Fibroblast of lung (primary cell): ENCODE results near the gene MYRFL. TPM values are rescaled to one million over a fixed set of nuclear protein-coding genes. Genes with fewer than 3 reads are reported as not detected.

Source experiments
- DNase-seq, 2 donors: peaks; one replicate each; pipeline versions ENCODE4 v3.0.0 to v3.0.0-alpha.2; 2010; ENCODE audit warnings: low read depth in 2 of 2
- H2AFZ ChIP-seq: 2 replicates; pipeline ENCODE4 v1.5.1; 2012; ENCODE audit warnings: low read length, control low read depth, inconsistent platforms
- H3K27ac ChIP-seq: 2 replicates; pipeline ENCODE4 v1.5.1; 2011; ENCODE audit warnings: low read length, control low read depth; ENCODE audit not compliant: insufficient read depth
- H3K27me3 ChIP-seq: 2 replicates; pipeline ENCODE4 v1.5.1; 2011; ENCODE audit warnings: mild to moderate bottlenecking, low read length; ENCODE audit not compliant: control insufficient read depth, insufficient read depth
- H3K36me3 ChIP-seq: 2 replicates; pipeline ENCODE4 v1.5.1; 2011; ENCODE audit warnings: low read length; ENCODE audit not compliant: control insufficient read depth, insufficient read depth
- H3K4me1 ChIP-seq: 2 replicates; pipeline ENCODE4 v1.5.1; 2011; ENCODE audit warnings: low read length; ENCODE audit not compliant: control insufficient read depth, insufficient read depth; ENCODE audit errors: extremely low read depth
- H3K4me2 ChIP-seq: 2 replicates; pipeline ENCODE4 v1.5.1; 2011; ENCODE audit warnings: low read length, control low read depth; ENCODE audit not compliant: insufficient read depth; ENCODE audit errors: extremely low read depth
- H3K4me3 ChIP-seq, 4 experiments: fragments of 200-600 bp in 1 of 4; sonication (generic) in 1 of 4; replicated peaks in 1 of 4; 2 replicates each; pipeline ENCODE4 v1.5.1; 2011 to 2016; ENCODE audit warnings: low read length in 4 of 4, low read depth in 3 of 4, mild to moderate bottlenecking in 3 of 4, control low read depth in 2 of 4, inconsistent platforms in 1 of 4, mixed read lengths in 1 of 4; ENCODE audit not compliant: insufficient read depth in 1 of 4; ENCODE audit errors: control extremely low read depth in 1 of 4
- H3K79me2 ChIP-seq: 2 replicates; pipeline ENCODE4 v1.5.1; 2012; ENCODE audit warnings: mild to moderate bottlenecking, low read length, inconsistent platforms; ENCODE audit not compliant: control insufficient read depth, insufficient read depth
- H3K9ac ChIP-seq: 2 replicates; pipeline ENCODE4 v1.5.1; 2011; ENCODE audit warnings: mild to moderate bottlenecking, low read length, control low read depth; ENCODE audit not compliant: insufficient read depth
- H3K9me3 ChIP-seq: 2 replicates; pipeline ENCODE4 v1.5.1; 2012; ENCODE audit warnings: low read depth, low read length; ENCODE audit not compliant: control insufficient read depth, insufficient read depth
- H4K20me1 ChIP-seq: 2 replicates; pipeline ENCODE4 v1.5.1; 2011; ENCODE audit warnings: low read length; ENCODE audit not compliant: control insufficient read depth, insufficient read depth; ENCODE audit errors: extremely low read depth
- EZH2 ChIP-seq: IDR thresholded peaks from 2 replicates; pipeline ENCODE4 v1.5.1; 2012; ENCODE audit warnings: low read length, control low read depth, mild to moderate bottlenecking; ENCODE audit errors: missing control alignments
- polyA plus RNA-seq, 2 donors: library from polyadenylated mRNA; depleted of rRNA in 1 of 2; stranded (reverse) in 1 of 2; unstranded in 1 of 2; fragments of >200 nt; gene quantifications; 2 replicates each; pipeline ENCODE4 v1.2.1, GENCODE V29; 2011 to 2012; ENCODE audit warnings: missing spikeins in 1 of 2
- total RNA-seq: library from RNA; depleted of rRNA; stranded (reverse); fragments of >200 nt; gene quantifications from 2 replicates; pipeline ENCODE4 v1.2.1, GENCODE V29; 2014
- TF ChIP-seq, protein P1 (sequence below), 2 donors: IDR thresholded peaks in 1 of 2; conservative IDR thresholded peaks in 1 of 2; 1 replicate in 1 of 2; 2 replicates in 1 of 2; pipeline ENCODE4 v1.5.1; 2011 to 2012; ENCODE audit warnings: low read length in 2 of 2, control low read depth in 1 of 2, inconsistent platforms in 1 of 2, low read depth in 1 of 2, mild to moderate bottlenecking in 1 of 2

MYRFL gene
- total and polyA plus RNA-seq, 2 donors (not counting 1 experiment from before 2014, with no cell fraction given): not detected

DNA sequence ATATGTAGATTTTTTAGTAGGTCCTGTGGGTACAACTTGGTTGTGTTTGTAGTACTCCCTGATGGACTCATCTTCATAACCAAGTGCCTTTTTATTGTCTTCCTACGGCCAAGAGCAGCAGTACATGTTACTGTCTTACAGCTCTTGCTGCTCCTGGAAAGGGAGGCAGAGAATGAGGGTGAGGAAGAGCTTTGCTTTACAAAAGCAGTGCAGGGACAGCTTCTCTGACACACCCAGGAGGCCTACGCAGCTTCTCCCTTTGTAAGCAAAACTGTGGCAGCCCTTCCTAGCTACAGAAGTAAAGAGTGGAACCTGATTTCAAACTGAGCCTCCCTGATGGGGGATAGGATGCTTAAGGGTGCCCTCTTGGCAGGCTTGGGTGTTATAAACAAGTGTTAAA is 18.6 kb downstream of the MYRFL start:
- no peak overlapping the region for H3K27ac ChIP-seq
- no peaks in the 10 kb centered on the region for H4K20me1 ChIP-seq
- H2AFZ ChIP-seq: no peak overlapping the region
- H3K79me2 ChIP-seq: no peaks in the 10 kb centered on the region
- H3K4me2 ChIP-seq: no peak overlapping the region
- TF ChIP-seq, protein P1, sequence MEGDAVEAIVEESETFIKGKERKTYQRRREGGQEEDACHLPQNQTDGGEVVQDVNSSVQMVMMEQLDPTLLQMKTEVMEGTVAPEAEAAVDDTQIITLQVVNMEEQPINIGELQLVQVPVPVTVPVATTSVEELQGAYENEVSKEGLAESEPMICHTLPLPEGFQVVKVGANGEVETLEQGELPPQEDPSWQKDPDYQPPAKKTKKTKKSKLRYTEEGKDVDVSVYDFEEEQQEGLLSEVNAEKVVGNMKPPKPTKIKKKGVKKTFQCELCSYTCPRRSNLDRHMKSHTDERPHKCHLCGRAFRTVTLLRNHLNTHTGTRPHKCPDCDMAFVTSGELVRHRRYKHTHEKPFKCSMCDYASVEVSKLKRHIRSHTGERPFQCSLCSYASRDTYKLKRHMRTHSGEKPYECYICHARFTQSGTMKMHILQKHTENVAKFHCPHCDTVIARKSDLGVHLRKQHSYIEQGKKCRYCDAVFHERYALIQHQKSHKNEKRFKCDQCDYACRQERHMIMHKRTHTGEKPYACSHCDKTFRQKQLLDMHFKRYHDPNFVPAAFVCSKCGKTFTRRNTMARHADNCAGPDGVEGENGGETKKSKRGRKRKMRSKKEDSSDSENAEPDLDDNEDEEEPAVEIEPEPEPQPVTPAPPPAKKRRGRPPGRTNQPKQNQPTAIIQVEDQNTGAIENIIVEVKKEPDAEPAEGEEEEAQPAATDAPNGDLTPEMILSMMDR (conservative IDR thresholded peaks at IDR 0.05 in 1 of 2, IDR thresholded peaks at IDR 0.05 in 1 of 2; ENCODE audit: low read depth in 1 of 2, low read length in 2 of 2): no peak
- TF ChIP-seq EZH2: no peak
- no peak overlapping the region for H3K4me3 ChIP-seq
- H3K27me3 ChIP-seq: no peaks in the 10 kb centered on the region
- no peaks in the 10 kb centered on the region for H3K9me3 ChIP-seq
- no peak overlapping the region for H3K9ac ChIP-seq
- no peak for DNase-seq
- no peaks in the 10 kb centered on the region for H3K4me1 ChIP-seq
- no peaks in the 10 kb centered on the region for H3K36me3 ChIP-seq

DNA sequence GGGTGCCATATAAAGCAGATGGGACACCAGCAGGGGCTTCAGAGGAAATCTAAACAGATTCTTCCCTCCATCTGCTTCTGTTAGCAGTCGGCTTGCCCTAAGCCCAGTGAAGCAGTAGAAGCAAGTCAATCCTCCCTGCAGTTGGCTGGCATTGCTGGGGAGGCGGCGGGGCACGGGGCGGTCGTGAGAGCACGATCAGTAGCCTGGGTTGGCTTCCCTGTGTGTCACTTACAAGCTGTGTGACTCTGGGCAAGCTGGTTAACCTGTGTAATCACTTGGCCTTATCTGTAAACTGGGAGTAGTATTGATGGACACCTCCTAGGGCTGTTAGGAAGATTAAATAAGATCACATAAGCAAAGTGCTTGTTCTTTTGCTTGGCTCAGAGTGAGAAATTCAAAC is 19.4 kb downstream of the MYRFL start:
- no peak overlapping the region for H3K4me2 ChIP-seq
- no peaks in the 10 kb centered on the region for H3K4me1 ChIP-seq
- no peak overlapping the region for H3K27ac ChIP-seq
- no peaks in the 10 kb centered on the region for H4K20me1 ChIP-seq
- H3K4me3 ChIP-seq: no peak overlapping the region
- no peak overlapping the region for H3K9ac ChIP-seq
- no peaks in the 10 kb centered on the region for H3K36me3 ChIP-seq
- no peak for DNase-seq
- TF ChIP-seq, protein P1 (conservative IDR thresholded peaks at IDR 0.05 in 1 of 2, IDR thresholded peaks at IDR 0.05 in 1 of 2; ENCODE audit: low read depth in 1 of 2, low read length in 2 of 2): no peak
- no peak for TF ChIP-seq EZH2
- H3K27me3 ChIP-seq: no peaks in the 10 kb centered on the region
- H3K79me2 ChIP-seq: no peaks in the 10 kb centered on the region
- no peak overlapping the region for H2AFZ ChIP-seq
- no peaks in the 10 kb centered on the region for H3K9me3 ChIP-seq

DNA sequence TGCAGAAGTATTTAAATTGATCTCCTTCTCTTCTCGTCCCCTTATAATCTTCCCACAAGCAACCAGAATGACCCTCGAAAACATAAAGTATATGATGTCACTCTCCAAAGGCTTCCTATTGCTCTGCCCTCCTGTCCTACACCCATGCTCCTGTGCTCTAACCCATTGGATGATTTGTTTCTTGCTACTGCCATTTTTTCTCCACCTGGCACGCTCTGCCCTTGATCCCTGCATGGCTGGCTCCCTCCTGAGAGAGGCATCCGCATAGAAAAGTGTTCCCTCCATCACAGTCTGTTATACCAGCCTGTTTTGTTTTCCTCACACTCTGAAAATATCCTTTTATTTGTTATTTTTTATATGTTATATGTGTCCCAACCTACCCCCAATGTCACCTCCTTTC is 19.8 kb downstream of the MYRFL start:
- Histone ChIP-seq H3K36me3 (no peaks in the 10 kb centered on the region), H3K4me3 (no peak overlapping the region), H3K79me2 (no peaks in the 10 kb centered on the region), H3K27ac (no peak overlapping the region), H4K20me1 (no peaks in the 10 kb centered on the region), H3K9me3 (no peaks in the 10 kb centered on the region), H3K9ac (no peak overlapping the region), H3K4me1 (no peaks in the 10 kb centered on the region), H2AFZ (no peak overlapping the region), H3K4me2 (no peak overlapping the region), H3K27me3 (no peaks in the 10 kb centered on the region)
- TF ChIP-seq EZH2: no peak
- TF ChIP-seq, protein P1 (conservative IDR thresholded peaks at IDR 0.05 in 1 of 2, IDR thresholded peaks at IDR 0.05 in 1 of 2; ENCODE audit: low read depth in 1 of 2, low read length in 2 of 2): no peak
- DNase-seq: no peak
